RWPE2 (cell line): ENCODE measurements around the gene GCG.

Experiments
- ATAC-seq: fragments of 200-7000 bp; cut with Tn5 transposase; 3 replicates; pipeline ENCODE4 v1.9.1; 2021; ENCODE audit warnings: low read depth
- DNase-seq: peaks from one replicate; pipeline ENCODE4 v3.0.0-alpha.2; 2020; ENCODE audit warnings: low spot score
- H3K27ac ChIP-seq: fragments of 450-650 bp; 2 replicates; pipeline ENCODE4 v1.5.1; 2017; ENCODE audit warnings: mild to moderate bottlenecking; ENCODE audit not compliant: poor library complexity, severe bottlenecking
- H3K27me3 ChIP-seq: fragments of 250-450 bp; sonication (Bioruptor Pico); 2 replicates; pipeline ENCODE4 v1.5.1; 2021; ENCODE audit warnings: mild to moderate bottlenecking, moderate library complexity; ENCODE audit not compliant: insufficient read depth, poor library complexity, severe bottlenecking
- H3K36me3 ChIP-seq: fragments of 250-450 bp; sonication (Bioruptor Pico); 2 replicates; pipeline ENCODE4 v1.5.1; 2020; ENCODE audit warnings: low read depth, mild to moderate bottlenecking, moderate library complexity
- H3K4me1 ChIP-seq: fragments of 250-450 bp; sonication (Bioruptor Pico); 2 replicates; pipeline ENCODE4 v1.5.1; 2021; ENCODE audit warnings: mild to moderate bottlenecking, moderate library complexity; ENCODE audit not compliant: insufficient read depth, poor library complexity, severe bottlenecking
- H3K4me3 ChIP-seq: fragments of 250-450 bp; sonication (Bioruptor Pico); 2 replicates; pipeline ENCODE4 v1.5.1; 2021; ENCODE audit warnings: mild to moderate bottlenecking, moderate library complexity; ENCODE audit not compliant: severe bottlenecking
- H3K9me3 ChIP-seq: fragments of 250-450 bp; sonication (Bioruptor Pico); 2 replicates; pipeline ENCODE4 v1.5.1; 2021; ENCODE audit warnings: mild to moderate bottlenecking, moderate library complexity; ENCODE audit not compliant: severe bottlenecking
- TF ChIP-seq, protein P1 (sequence below): fragments of 450-650 bp; IDR thresholded peaks from one replicate; pipeline ENCODE4 v1.5.1; 2017; ENCODE audit warnings: mild to moderate bottlenecking, moderate library complexity; ENCODE audit not compliant: poor library complexity, severe bottlenecking

GCG gene

GRCh38 chr2:162149466-162149865, 2.6 kb downstream of the GCG start:
- Histone ChIP-seq H3K9me3 (no peaks in the 10 kb centered on the region), H3K4me3 (no peak overlapping the region), H3K36me3 (no peaks in the 10 kb centered on the region), H3K4me1 (peaks cover 4% of the 10 kb centered on the region), H3K27me3 (no peaks in the 10 kb centered on the region), H3K27ac (no peak overlapping the region)
- DNase-seq (no peak), ATAC-seq (no peak)
- TF ChIP-seq, protein P1, sequence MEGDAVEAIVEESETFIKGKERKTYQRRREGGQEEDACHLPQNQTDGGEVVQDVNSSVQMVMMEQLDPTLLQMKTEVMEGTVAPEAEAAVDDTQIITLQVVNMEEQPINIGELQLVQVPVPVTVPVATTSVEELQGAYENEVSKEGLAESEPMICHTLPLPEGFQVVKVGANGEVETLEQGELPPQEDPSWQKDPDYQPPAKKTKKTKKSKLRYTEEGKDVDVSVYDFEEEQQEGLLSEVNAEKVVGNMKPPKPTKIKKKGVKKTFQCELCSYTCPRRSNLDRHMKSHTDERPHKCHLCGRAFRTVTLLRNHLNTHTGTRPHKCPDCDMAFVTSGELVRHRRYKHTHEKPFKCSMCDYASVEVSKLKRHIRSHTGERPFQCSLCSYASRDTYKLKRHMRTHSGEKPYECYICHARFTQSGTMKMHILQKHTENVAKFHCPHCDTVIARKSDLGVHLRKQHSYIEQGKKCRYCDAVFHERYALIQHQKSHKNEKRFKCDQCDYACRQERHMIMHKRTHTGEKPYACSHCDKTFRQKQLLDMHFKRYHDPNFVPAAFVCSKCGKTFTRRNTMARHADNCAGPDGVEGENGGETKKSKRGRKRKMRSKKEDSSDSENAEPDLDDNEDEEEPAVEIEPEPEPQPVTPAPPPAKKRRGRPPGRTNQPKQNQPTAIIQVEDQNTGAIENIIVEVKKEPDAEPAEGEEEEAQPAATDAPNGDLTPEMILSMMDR: no peak

DNA sequence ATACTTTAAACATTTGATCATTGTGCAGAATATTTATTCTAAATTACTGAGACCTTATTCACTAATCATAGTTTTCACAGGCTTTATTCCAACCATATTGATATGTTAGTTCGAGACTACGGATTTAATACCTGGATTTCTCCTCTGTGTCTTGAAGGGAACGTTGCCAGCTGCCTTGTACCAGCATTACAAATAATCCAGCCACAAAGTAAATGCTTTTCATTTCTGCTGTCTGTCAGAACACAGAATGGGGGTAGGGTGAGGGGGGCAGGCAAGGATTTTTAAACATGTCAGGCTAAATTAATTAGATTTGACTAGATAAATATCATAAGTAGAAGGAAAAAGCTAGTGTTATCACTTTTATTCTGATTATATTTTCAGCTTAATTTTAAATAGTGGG, 3.1 kb downstream of the GCG start:
- Histone ChIP-seq H3K27me3 (no peaks in the 10 kb centered on the region), H3K9me3 (no peaks in the 10 kb centered on the region), H3K36me3 (no peaks in the 10 kb centered on the region), H3K4me3 (no peak overlapping the region), H3K27ac (no peak overlapping the region), H3K4me1 (peaks cover 4% of the 10 kb centered on the region)
- TF ChIP-seq, protein P1: no peak
- no peak for ATAC-seq
- no peak for DNase-seq

- TF ChIP-seq, protein P1: no peak
- H3K27ac ChIP-seq: no peak overlapping the region
- ATAC-seq (no peak), DNase-seq (no peak)
- H3K9me3 ChIP-seq: no peaks in the 10 kb centered on the region
- no peak overlapping the region for H3K4me3 ChIP-seq
- H3K36me3 ChIP-seq: no peaks in the 10 kb centered on the region
- peaks cover 4% of the 10 kb centered on the region for H3K4me1 ChIP-seq
- no peaks in the 10 kb centered on the region for H3K27me3 ChIP-seq
These were observed 8.1 kb downstream of the GCG start for GRCh38 chr2:162143969-162144368.

GRCh38 chr2:162138310-162138709, 13.7 kb downstream of the GCG start:
- no peak overlapping the region for H3K4me3 ChIP-seq
- ATAC-seq (no peak), DNase-seq (no peak)
- no peaks in the 10 kb centered on the region for H3K27me3 ChIP-seq
- TF ChIP-seq, protein P1: no peak
- no peak overlapping the region for H3K27ac ChIP-seq
- H3K4me1 ChIP-seq: no peaks in the 10 kb centered on the region
- H3K9me3 ChIP-seq: no peaks in the 10 kb centered on the region
- H3K36me3 ChIP-seq: no peaks in the 10 kb centered on the region

GRCh38 chr2:162127422-162127821, 24.6 kb downstream of the GCG start:
- Histone ChIP-seq H3K9me3 (no peaks in the 10 kb centered on the region), H3K27ac (no peak overlapping the region), H3K27me3 (no peaks in the 10 kb centered on the region), H3K4me3 (no peak overlapping the region), H3K4me1 (no peaks in the 10 kb centered on the region), H3K36me3 (no peaks in the 10 kb centered on the region)
- no peak for DNase-seq
- TF ChIP-seq, protein P1: no peak
- ATAC-seq: no peak
